HepG2 (cell line): Measurements from ENCODE around the gene ZC3H8. TPM values are rescaled to one million over a fixed set of nuclear protein-coding genes. Genes with fewer than 3 reads are reported as not detected.
A peak's percentile ranks its signal among the peaks of the same experiment; 100 is the strongest.

Source experiments
- ATAC-seq: fragments of 200-7000 bp; cut with Tn5 transposase; 3 replicates; pipeline ENCODE4 v1.9.1; 2020; ENCODE audit warnings: mild to moderate bottlenecking, moderate library complexity
- BruUV-seq: library from RNA; stranded (reverse); fragments of 400-500 nt; replicated peaks from 2 replicates; lab custom pipeline; 2021; lab: Mats Ljungman, UMichigan
- CTCF ChIA-PET: fragments of 300-600 bp; formaldehyde crosslinking; extraction: SDS; loops from one replicate; lab custom pipeline; 2021; ENCODE audit warnings: low total read pairs, inconsistent platforms, low intra/inter-chr PET ratio; lab: Yijun Ruan, JAX
- POLR2A ChIA-PET: fragments of 350-600 bp; sonication (Branson Sonifier 250); formaldehyde crosslinking; loops from one replicate; lab custom pipeline; 2020; ENCODE audit warnings: antibody characterized with exemption, inconsistent platforms; lab: Yijun Ruan, JAX
- DNase-seq: peaks from one replicate; pipeline ENCODE4 v3.0.0-alpha.2; 2015; ENCODE audit warnings: low spot score
- FAIRE-seq: peaks from 3 replicates; lab custom pipeline; 2011; peaks lifted over from hg19 to GRCh38; lab: Jason Lieb, UNC
- H2AFZ ChIP-seq: one replicate; pipeline ENCODE4 v1.6.1; 2011; ENCODE audit warnings: low read length, inconsistent platforms
- H3K27ac ChIP-seq: fragments of 300-600 bp; 3 replicates; pipeline ENCODE4 v1.8.0; 2011; ENCODE audit warnings: mixed run types, mild to moderate bottlenecking, mixed read lengths, low read length, inconsistent platforms; ENCODE audit not compliant: insufficient read depth; ENCODE audit errors: extremely low read length
- H3K27me3 ChIP-seq, 2 experiments: fragments of 200-600 bp in 1 of 2; 2 replicates in 1 of 2; 3 replicates in 1 of 2; pipeline versions ENCODE4 v1.6.0 to v1.8.0; 2011; ENCODE audit warnings: low read length in 2 of 2, mild to moderate bottlenecking in 2 of 2, moderate library complexity in 2 of 2, inconsistent platforms in 1 of 2; ENCODE audit not compliant: insufficient read depth in 2 of 2, control insufficient read depth in 1 of 2
- H3K36me3 ChIP-seq, 2 experiments: fragments of 200-600 bp in 1 of 2; replicated peaks in 1 of 2; 2 replicates in 1 of 2; 3 replicates in 1 of 2; pipeline versions ENCODE4 v1.5.1 to v1.8.0; 2011; ENCODE audit warnings: low read length in 2 of 2, inconsistent platforms in 1 of 2; ENCODE audit not compliant: insufficient read depth in 2 of 2, control insufficient read depth in 1 of 2
- H3K4me1 ChIP-seq: 2 replicates; pipeline ENCODE4 v1.5.1; 2012; ENCODE audit warnings: low read length, inconsistent platforms; ENCODE audit not compliant: insufficient read depth
- H3K4me2 ChIP-seq: 2 replicates; pipeline ENCODE4 v1.6.0; 2011; ENCODE audit warnings: low read depth, low read length, inconsistent platforms
- H3K4me3 ChIP-seq, 3 experiments: fragments of 200-600 bp in 1 of 3; sonication (generic), shearing (Covaris generic) in 1 of 3; replicated peaks in 1 of 3; 2 replicates each; pipeline ENCODE4 v1.5.1; 2011 to 2016; ENCODE audit warnings: low read length in 3 of 3, inconsistent platforms in 2 of 3, low read depth in 2 of 3, mild to moderate bottlenecking in 2 of 3, control low read depth in 1 of 3, mixed read lengths in 1 of 3; ENCODE audit not compliant: insufficient read depth in 1 of 3
- H3K79me2 ChIP-seq: one replicate; pipeline ENCODE4 v1.6.1; 2011; ENCODE audit warnings: low read length, inconsistent platforms; ENCODE audit not compliant: insufficient read depth
- H3K9ac ChIP-seq: 2 replicates; pipeline ENCODE4 v1.6.0; 2011; ENCODE audit warnings: mild to moderate bottlenecking, low read depth, low read length, inconsistent platforms; ENCODE audit not compliant: insufficient read depth
- H3K9me3 ChIP-seq: 2 replicates; pipeline ENCODE4 v1.5.1; 2012; ENCODE audit warnings: mild to moderate bottlenecking, low read length
- H4K20me1 ChIP-seq: 2 replicates; pipeline ENCODE4 v1.6.0; 2011; ENCODE audit warnings: inconsistent platforms, mild to moderate bottlenecking, low read length, moderate library complexity; ENCODE audit not compliant: insufficient read depth
- AGO2 ChIP-seq: fragments of 200-400 bp; formaldehyde crosslinking; optimal IDR thresholded peaks from 2 replicates; pipeline ENCODE3; 2017; ENCODE audit warnings: mild to moderate bottlenecking, low read depth, low read length, moderate library complexity
- CENPX ChIP-seq: sonication (generic); formaldehyde crosslinking; IDR thresholded peaks from 2 replicates; pipeline ENCODE4 v1.9.0; 2021; ENCODE audit warnings: mild to moderate bottlenecking, missing genetic modification reagents, moderate library complexity
- FOXO1 ChIP-seq: sonication (generic); formaldehyde crosslinking; IDR thresholded peaks from 2 replicates; pipeline ENCODE4 v1.4.0; 2020; ENCODE audit warnings: missing genetic modification reagents
- PCBP1 ChIP-seq: fragments of 200-400 bp; formaldehyde crosslinking; IDR thresholded peaks from 2 replicates; pipeline ENCODE4 v1.6.1; 2017; ENCODE audit warnings: mild to moderate bottlenecking, low read depth, low read length, borderline replicate concordance
- RARA ChIP-seq: IDR thresholded peaks from 2 replicates; pipeline ENCODE4 v1.6.1; 2016; ENCODE audit warnings: missing genetic modification reagents, missing compliant biosample characterization
- ZNF207 ChIP-seq: fragments of 450-650 bp; IDR thresholded peaks from 2 replicates; pipeline ENCODE4 v1.6.1; 2016; ENCODE audit warnings: antibody characterized with exemption, borderline replicate concordance
- ZNF292 ChIP-seq: sonication (generic); formaldehyde crosslinking; IDR thresholded peaks from 2 replicates; pipeline ENCODE4 v1.8.1; 2022; ENCODE audit warnings: mild to moderate bottlenecking, low read depth, missing genetic modification reagents, borderline replicate concordance
- ZNF678 ChIP-seq: sonication (generic); formaldehyde crosslinking; IDR thresholded peaks from 2 replicates; pipeline ENCODE4 v1.4.0; 2020; ENCODE audit warnings: mild to moderate bottlenecking, missing genetic modification reagents
- WGBS: methylation state at CpG from one replicate; pipeline ENCODE4 v1.1.6; 2017; ENCODE audit warnings: low lambda C conversion rate; 5-methylcytosine and 5-hydroxymethylcytosine counted together
- in situ Hi-C: cut with HindIII; loops from 2 replicates; pipeline ENCODE4 v1.10.0; 2017; ENCODE audit warnings: low pct_unique_long_range_greater_than_20kb; ENCODE audit not compliant: extremely low pct_ligation_motif_present
- intact Hi-C: fragments of 100-400 bp; cut with micrococcal nuclease; formaldehyde crosslinking; loops from one replicate; pipeline ENCODE4 v1.10.0; 2022; ENCODE audit not compliant: unreplicated experiment
- polyA plus RNA-seq, 8 experiments: library from polyadenylated mRNA; depleted of rRNA in 3 of 8; stranded (reverse) in 7 of 8; unstranded in 1 of 8; fragments of >200 nt; fragmentation: Illumina TruSeq in 4 of 8; extraction: Trizol in 4 of 8; gene quantifications; 2 replicates each; pipeline versions ENCODE4 v1.2.1 to v1.2.3, GENCODE V29; 2011 to 2016; ENCODE audit warnings: low read depth in 4 of 8, missing spikeins in 1 of 8, mixed read lengths in 1 of 8; ENCODE audit not compliant: insufficient read depth in 1 of 8
- total RNA-seq, 5 experiments: library from RNA; depleted of rRNA; stranded (reverse); fragments of >200 nt; fragmentation: Illumina TruSeq; extraction: Trizol; gene quantifications; 2 replicates each; pipeline ENCODE4 v1.2.3, GENCODE V29; 2016; ENCODE audit warnings: low read depth in 1 of 5
- TF ChIP-seq, protein P1 (sequence below): sonication (generic); formaldehyde crosslinking; IDR thresholded peaks from 2 replicates; pipeline ENCODE4 v1.4.0; 2020; ENCODE audit warnings: mild to moderate bottlenecking, missing genetic modification reagents

Gene ZC3H8
- total and polyA plus RNA-seq, 2 of the 13 experiments (the other 11 are each of a cell fraction or from before 2014, with no cell fraction given): 4.5 to 17.0 TPM

GRCh38 chr2:112277596-112278220, 22.9 kb upstream of the ZC3H8 start:
- WGBS: 97% methylated on average over 5 of the region's 5 CpGs
- H3K4me3 ChIP-seq: no peak overlapping the region
- in situ Hi-C loops: no loop called here
- H3K4me2 ChIP-seq: no peak overlapping the region
- TF ChIP-seq, protein P1, sequence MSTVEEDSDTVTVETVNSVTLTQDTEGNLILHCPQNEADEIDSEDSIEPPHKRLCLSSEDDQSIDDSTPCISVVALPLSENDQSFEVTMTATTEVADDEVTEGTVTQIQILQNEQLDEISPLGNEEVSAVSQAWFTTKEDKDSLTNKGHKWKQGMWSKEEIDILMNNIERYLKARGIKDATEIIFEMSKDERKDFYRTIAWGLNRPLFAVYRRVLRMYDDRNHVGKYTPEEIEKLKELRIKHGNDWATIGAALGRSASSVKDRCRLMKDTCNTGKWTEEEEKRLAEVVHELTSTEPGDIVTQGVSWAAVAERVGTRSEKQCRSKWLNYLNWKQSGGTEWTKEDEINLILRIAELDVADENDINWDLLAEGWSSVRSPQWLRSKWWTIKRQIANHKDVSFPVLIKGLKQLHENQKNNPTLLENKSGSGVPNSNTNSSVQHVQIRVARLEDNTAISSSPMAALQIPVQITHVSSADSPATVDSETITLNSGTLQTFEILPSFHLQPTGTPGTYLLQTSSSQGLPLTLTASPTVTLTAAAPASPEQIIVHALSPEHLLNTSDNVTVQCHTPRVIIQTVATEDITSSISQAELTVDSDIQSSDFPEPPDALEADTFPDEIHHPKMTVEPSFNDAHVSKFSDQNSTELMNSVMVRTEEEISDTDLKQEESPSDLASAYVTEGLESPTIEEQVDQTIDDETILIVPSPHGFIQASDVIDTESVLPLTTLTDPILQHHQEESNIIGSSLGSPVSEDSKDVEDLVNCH (CRISPR knock-in tag): no peak
- TF ChIP-seq, all 625 proteins: peak for 0
- Histone ChIP-seq H3K9me3 (no peaks in the 10 kb centered on the region), H3K4me1 (peaks cover 23% of the 10 kb centered on the region), H3K27me3 (no peaks in the 10 kb centered on the region; a peak in 1 of 5 replicates), H2AFZ (no peak overlapping the region), H4K20me1 (no peaks in the 10 kb centered on the region), H3K27ac (no peak overlapping the region), H3K36me3 (no peaks in the 10 kb centered on the region), H3K79me2 (no peaks in the 10 kb centered on the region), H3K9ac (no peak overlapping the region)
- POLR2A ChIA-PET: interaction anchor here (1.0 kb wide), 1 partner anchor 23 kb away, joined by 5 read pairs; the partner anchor contains the start of gene ZC3H8
- CTCF ChIA-PET: no interaction called here
- DNase-seq (no peak), ATAC-seq (no peak), FAIRE-seq (no peak)
- no TSS peak for BruUV-seq
- intact Hi-C loops: no loop called here

DNA sequence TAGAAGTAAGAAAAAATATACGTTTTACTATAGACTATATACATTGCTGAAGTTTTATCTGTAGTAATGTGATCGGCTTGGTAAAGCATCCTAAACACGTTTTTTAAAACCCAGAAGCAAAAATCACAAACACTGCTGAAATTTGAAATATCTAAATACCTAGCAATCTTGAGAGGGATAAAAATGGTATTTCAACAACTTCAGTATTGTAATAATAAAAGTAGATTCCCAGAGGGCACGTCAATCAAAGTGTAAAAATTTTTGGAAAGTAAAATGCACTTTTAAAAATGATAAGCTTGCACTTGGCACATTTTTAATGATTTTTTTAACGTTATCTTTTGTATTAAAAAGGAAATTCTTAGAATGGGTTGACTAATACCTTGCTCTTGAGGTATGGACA, 22.1 kb upstream of the ZC3H8 start:
- Histone ChIP-seq H4K20me1 (no peaks in the 10 kb centered on the region), H3K4me2 (peak overlapping the region; percentile 86), H3K79me2 (no peaks in the 10 kb centered on the region), H3K4me3 (peak overlapping the region in 1 of 3 experiments; percentile 97; a peak in 1 of 6 replicates), H3K36me3 (no peaks in the 10 kb centered on the region), H3K9ac (no peak overlapping the region; the same call in 1 of the 2 replicates), H3K27me3 (no peaks in the 10 kb centered on the region; a peak in 1 of 5 replicates), H3K9me3 (no peaks in the 10 kb centered on the region), H3K27ac (peak overlapping the region; percentile 99), H3K4me1 (peaks cover 15% of the 10 kb centered on the region), H2AFZ (no peak overlapping the region)
- DNase-seq: no peak
- ChIA-PET POLR2A (interaction anchor here (1.0 kb wide), 1 partner anchor 22 kb away, joined by 5 read pairs; the partner anchor contains the start of gene ZC3H8), CTCF (no interaction called here)
- in situ Hi-C loops: no loop called here
- 91% methylated on average over 5 of the region's 5 CpGs for WGBS
- ATAC-seq: no peak
- intact Hi-C loops: no loop called here
- no peak for FAIRE-seq
- BruUV-seq: no TSS peak
- TF ChIP-seq RARA (no peak), AGO2 (no peak), ZNF292 (CRISPR knock-in tag) (no peak), ZNF678 (CRISPR knock-in tag) (no peak), PCBP1 (no peak), FOXO1 (CRISPR knock-in tag) (no peak), CENPX (CRISPR knock-in tag) (no peak), ZNF207 (no peak)
